Measurements from ENCODE around the gene IRX5. TPM values are rescaled to one million over a fixed set of nuclear protein-coding genes. Genes with fewer than 3 reads are reported as not detected.

IRX5 gene
- polyA plus RNA-seq, 1 donor from 2014 or later = 0.14 TPM

- no peak overlapping the region for H3K27ac ChIP-seq (ENCODE audit: low read length)
- H3K9me2 ChIP-seq (ENCODE audit: insufficient read depth, low read length) = no peaks in the 10 kb centered on the region
- H4K20me1 ChIP-seq (ENCODE audit: insufficient read depth) = no peaks in the 10 kb centered on the region
- no peak overlapping the region for H3K4me2 ChIP-seq (ENCODE audit: low read length)
- H3K79me2 ChIP-seq (replicated peaks; ENCODE audit: insufficient read depth, low read length) = no peaks in the 10 kb centered on the region
- no peaks in the 10 kb centered on the region for H3K27me3 ChIP-seq (ENCODE audit: insufficient read depth, low read depth, low read length)
- no peak overlapping the region for H2AFZ ChIP-seq (ENCODE audit: low read depth, low read length)
- no peaks in the 10 kb centered on the region for H3K9me3 ChIP-seq (ENCODE audit: low read length)
- no peak overlapping the region for H3K9ac ChIP-seq (ENCODE audit: low read length)
- no peaks in the 10 kb centered on the region for H3K36me3 ChIP-seq (ENCODE audit: insufficient read depth, low read length)
- H3K4me3 ChIP-seq (ENCODE audit: low read length) = no peak overlapping the region
- no peak for TF ChIP-seq RAD21 (conservative IDR thresholded peaks at IDR 0.05)
- no peak for TF ChIP-seq TAF1 (IDR thresholded peaks at IDR 0.05; ENCODE audit: low read depth)
- H3F3A ChIP-seq (ENCODE audit: insufficient read depth, low read length, poor library complexity, severe bottlenecking) = no peaks in the 10 kb centered on the region
Measured at GRCh38 chr16:54974367-54974766, 43.7 kb downstream of the IRX5 start.

DNA sequence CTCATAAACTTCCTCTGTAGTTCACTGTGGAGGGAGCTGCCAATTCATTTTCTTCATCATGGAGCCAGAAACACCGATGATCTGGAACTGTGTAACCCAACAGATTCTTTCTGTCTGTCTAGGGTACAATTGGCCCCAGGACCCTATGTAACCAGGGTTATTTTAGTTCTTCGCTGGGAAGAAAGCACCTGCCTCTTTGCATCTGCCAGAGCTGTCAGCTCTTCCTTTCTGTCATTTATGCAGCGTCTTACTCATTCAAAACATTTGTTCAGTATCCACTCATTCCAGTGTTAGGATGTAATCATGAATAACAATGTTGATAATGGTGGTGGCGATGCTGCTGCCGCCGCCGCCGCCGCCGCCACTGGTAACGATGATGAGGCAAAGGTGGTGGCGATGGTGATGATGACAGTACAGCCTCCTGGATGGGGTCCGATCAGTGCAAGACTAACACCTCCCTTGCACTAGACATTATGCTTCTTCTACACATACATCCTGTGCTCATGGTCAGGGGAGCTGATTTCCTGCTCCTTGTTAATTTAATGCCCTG lies 46.1 kb downstream of the IRX5 start:
- H2AFZ ChIP-seq (ENCODE audit: low read depth, low read length) = no peak overlapping the region
- H3K27ac ChIP-seq (ENCODE audit: low read length) = no peak overlapping the region
- no peaks in the 10 kb centered on the region for H3K36me3 ChIP-seq (ENCODE audit: insufficient read depth, low read length)

More for the DNA sequence above, 46.1 kb downstream of the IRX5 start:
- TF ChIP-seq EZH2 (IDR thresholded peaks at IDR 0.05; ENCODE audit: borderline replicate concordance, insufficient read depth, low read length, poor library complexity, severe bottlenecking) (no peak), POLR2AphosphoS5 (IDR thresholded peaks at IDR 0.05) (no peak), SMC3 (conservative IDR thresholded peaks at IDR 0.05; ENCODE audit: poor library complexity) (no peak), MXI1 (conservative IDR thresholded peaks at IDR 0.05; ENCODE audit: poor library complexity, severe bottlenecking) (no peak), REST (IDR thresholded peaks at IDR 0.05; ENCODE audit: borderline replicate concordance) (no peak), EP300 (conservative IDR thresholded peaks at IDR 0.05; ENCODE audit: poor library complexity, severe bottlenecking) (no peak), TAF1 (IDR thresholded peaks at IDR 0.05; ENCODE audit: low read depth) (no peak), RAD21 (conservative IDR thresholded peaks at IDR 0.05) (no peak)
- TF ChIP-seq, protein P1, sequence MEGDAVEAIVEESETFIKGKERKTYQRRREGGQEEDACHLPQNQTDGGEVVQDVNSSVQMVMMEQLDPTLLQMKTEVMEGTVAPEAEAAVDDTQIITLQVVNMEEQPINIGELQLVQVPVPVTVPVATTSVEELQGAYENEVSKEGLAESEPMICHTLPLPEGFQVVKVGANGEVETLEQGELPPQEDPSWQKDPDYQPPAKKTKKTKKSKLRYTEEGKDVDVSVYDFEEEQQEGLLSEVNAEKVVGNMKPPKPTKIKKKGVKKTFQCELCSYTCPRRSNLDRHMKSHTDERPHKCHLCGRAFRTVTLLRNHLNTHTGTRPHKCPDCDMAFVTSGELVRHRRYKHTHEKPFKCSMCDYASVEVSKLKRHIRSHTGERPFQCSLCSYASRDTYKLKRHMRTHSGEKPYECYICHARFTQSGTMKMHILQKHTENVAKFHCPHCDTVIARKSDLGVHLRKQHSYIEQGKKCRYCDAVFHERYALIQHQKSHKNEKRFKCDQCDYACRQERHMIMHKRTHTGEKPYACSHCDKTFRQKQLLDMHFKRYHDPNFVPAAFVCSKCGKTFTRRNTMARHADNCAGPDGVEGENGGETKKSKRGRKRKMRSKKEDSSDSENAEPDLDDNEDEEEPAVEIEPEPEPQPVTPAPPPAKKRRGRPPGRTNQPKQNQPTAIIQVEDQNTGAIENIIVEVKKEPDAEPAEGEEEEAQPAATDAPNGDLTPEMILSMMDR (IDR thresholded peaks at IDR 0.05; ENCODE audit: poor library complexity, severe bottlenecking) = no peak
- Histone ChIP-seq H4K20me1 (ENCODE audit: insufficient read depth) (no peaks in the 10 kb centered on the region), H3K4me3 (ENCODE audit: low read length) (no peak overlapping the region), H3K9me3 (ENCODE audit: low read length) (no peaks in the 10 kb centered on the region), H3K79me2 (replicated peaks; ENCODE audit: insufficient read depth, low read length) (no peaks in the 10 kb centered on the region), H3K9ac (ENCODE audit: low read length) (no peak overlapping the region), H3K4me2 (ENCODE audit: low read length) (no peak overlapping the region), H3K9me2 (ENCODE audit: insufficient read depth, low read length) (no peaks in the 10 kb centered on the region), H3K27me3 (ENCODE audit: insufficient read depth, low read depth, low read length) (no peaks in the 10 kb centered on the region), H3F3A (ENCODE audit: insufficient read depth, low read length, poor library complexity, severe bottlenecking) (no peaks in the 10 kb centered on the region)

Data from neural cell (in vitro differentiated cells).